Nucleus accumbens (tissue), 56 donors: ENCODE results near the gene ZC3H11A.
"Not testable (repeated sequence)": the region's sequence is repeated elsewhere in the genome, so short reads cannot be mapped to it uniquely, and the experiment has no call there.

ENCODE experiments used
- DNase-seq, 56 donors: peaks; one replicate each; lab custom pipeline; 2025; lab: John Stamatoyannopoulos, UW

Gene ZC3H11A

GRCh38 chr1:203795441-203796235, at the start of gene ZC3H11A, which contains the start of gene ZBED6:
Gene ZC3H11A, plus strand, starts transcription at chr1:203795623. Its CDS starts 21,448 bp downstream, at chr1:203817071.
Gene ZBED6, plus strand, starts transcription at chr1:203795623. Its CDS starts 1,900 bp downstream, at chr1:203797523.
- DNase-seq: peak; percentile 72 to 100 (median 97)

- no peak for DNase-seq
These were observed 49.1 kb upstream of the ZC3H11A start for GRCh38 chr1:203746281-203746680.

- no peak for DNase-seq
These were observed 44.4 kb upstream of the ZC3H11A start for GRCh38 chr1:203751051-203751450.

- not testable (repeated sequence) for DNase-seq
These were observed 43.6 kb upstream of the ZC3H11A start for GRCh38 chr1:203751618-203752361.

- DNase-seq: no peak
These were observed 41.0 kb upstream of the ZC3H11A start for GRCh38 chr1:203754455-203754864.

GRCh38 chr1:203756036-203756435, 39.4 kb upstream of the ZC3H11A start:
- DNase-seq: no peak

DNA sequence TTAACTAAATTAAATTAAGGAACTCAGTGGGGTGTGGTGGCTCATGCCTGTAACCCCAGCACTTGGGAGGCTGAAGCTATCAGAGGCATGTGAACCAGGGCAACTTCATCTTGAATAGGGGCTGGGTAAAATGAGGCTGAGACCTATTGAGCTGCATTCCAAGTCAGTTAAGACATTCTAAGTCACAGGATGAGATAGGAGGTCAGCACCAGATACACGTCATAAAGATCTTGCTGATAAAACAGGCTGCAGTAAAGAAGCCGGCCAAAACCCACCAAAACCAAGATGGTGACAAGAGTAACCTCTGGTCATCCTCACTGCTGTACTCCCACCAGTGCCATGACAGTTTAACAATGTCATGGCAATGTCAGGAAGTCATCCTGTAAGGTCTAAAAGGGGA, 36.7 kb upstream of the ZC3H11A start:
- DNase-seq: not testable (repeated sequence)

DNA sequence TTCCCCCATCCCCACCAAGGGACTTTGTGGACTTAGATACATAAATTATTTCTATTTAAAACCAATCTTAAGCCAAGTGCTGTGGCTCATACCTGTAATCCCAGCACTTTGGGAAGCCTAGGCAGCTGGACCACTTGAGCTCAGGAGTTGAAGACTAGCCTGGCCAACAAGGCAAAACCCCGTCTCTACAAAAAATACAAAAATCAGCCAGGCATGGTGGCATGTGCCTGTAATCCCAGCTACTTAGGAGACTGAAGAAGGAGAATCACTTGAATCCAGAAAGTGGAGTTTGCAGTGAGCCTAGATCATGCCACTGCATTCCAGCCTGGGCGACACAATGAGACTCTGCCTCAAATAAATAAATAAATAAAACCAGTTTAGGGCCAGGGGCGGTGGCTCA, 34.9 kb upstream of the ZC3H11A start:
- no peak for DNase-seq

GRCh38 chr1:203761958-203762357, 33.5 kb upstream of the ZC3H11A start:
- not testable (repeated sequence) for DNase-seq

- no peak for DNase-seq
These were observed 31.9 kb upstream of the ZC3H11A start for GRCh38 chr1:203763505-203763904.

DNA sequence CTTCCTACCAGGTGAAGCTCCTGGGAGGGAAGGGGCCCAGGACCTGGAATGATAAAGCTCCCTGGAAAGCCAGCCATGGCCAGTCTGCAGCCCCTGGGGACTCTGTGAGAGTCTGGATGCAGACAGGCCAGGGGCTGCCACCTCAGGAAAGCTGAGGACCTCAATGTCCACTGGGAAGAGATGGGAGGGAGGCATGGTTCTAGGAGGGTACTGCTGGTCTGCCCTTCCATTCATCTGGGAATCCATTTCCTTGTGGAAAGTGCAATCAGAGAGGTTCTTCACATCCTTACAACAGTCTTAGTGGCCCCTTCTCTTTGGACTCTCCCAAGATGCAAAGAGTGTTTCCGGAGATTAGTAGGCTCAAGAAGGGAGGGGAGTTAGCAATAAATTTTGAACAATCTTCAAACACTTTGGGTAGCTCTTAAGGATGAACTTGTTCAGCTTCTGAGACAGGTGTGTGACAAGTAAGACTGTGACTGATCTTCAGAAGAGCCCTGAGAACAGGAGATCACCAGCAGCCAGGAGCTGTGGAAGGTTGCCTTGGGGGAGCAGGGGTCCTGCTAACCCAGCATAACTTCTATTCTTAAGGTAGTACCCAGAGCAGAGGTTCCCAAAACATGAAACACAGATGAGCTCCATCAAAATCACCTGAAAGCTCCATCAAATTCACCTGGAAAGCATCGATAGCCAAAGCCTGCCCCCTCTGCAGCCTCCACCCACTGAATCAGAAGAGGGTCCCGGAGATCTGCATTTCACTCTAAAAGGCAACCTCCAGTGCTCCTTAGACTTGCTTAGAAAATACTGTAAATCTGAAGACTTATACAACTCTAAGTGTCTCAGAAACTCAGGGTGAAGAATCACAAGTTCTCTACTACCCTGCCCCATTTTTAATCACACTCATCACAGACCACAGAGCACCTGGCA, 31.1 kb upstream of the ZC3H11A start:
- no peak for DNase-seq

- no peak for DNase-seq
These were observed 30.2 kb upstream of the ZC3H11A start, which contains the start of gene LAX1 for GRCh38 chr1:203765029-203765837. Gene LAX1, plus strand, starts transcription at chr1:203765183. Its CDS starts 383 bp downstream, at chr1:203765566.

DNA sequence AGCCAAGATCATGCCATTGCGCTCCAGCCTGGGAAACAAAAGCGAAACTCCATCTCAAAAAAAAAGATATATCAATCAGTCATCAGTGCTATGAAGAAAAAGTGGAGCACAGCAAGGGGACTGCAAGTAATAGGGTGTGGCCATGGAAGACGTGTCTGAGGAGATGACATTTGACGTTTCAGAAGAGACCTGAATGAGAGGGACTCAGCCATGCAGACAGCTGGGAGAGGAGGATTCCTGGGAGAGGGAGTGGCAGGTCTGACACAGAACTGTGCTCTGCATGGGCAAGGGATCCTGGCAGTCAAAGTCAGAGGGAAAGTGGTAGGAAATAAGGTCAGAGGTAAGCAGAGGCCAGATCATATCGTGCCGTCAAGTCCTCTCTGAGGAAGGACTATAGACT, 27.2 kb upstream of the ZC3H11A start:
- DNase-seq: no peak

- DNase-seq: peak in 19 of 56 donors; percentile 2 to 53 (median 13)
These were observed 25.7 kb upstream of the ZC3H11A start for GRCh38 chr1:203769505-203770343.

GRCh38 chr1:203771901-203772301, 23.5 kb upstream of the ZC3H11A start:
- no peak for DNase-seq

DNA sequence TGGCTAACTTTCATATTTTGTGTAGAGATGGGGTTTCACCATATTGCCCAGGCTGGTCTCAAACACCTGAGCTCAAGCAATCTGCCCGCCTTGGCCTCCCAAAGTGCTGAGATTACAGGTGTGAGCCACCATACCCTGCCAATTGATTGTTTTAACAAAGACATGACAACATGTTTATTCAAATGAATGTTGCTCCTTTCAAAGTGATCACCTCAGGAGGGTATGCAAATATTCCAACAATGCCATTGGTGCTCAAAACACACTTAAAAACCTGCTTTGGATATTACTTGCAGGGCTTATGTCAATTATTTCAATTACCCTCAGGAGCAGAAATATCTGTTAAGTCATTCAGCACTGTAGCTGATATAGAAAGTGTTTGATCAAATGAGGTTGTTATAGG, 22.6 kb upstream of the ZC3H11A start:
- no peak for DNase-seq

GRCh38 chr1:203776636-203777035, 18.8 kb upstream of the ZC3H11A start:
- peak in 35 of 56 donors; percentile 5 to 57 (median 25) for DNase-seq

DNA sequence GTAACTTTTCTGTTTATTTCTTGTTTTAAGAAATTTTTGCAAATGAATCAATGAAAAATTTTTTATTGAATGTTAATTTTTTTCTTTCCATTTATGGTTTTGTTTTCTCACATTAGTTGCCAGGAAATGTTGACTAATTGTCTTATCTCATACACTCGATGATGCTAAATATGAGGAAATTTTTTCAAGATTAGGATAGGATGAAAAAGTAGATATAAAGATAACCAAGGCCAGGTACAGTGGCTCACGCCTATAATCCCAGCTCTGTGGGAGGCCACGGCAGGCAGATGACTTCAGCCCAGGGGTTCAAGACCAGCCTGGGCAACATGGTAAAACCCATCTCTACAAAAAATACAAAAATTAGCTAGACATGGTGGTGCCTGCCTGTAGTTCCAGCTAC, 17.8 kb upstream of the ZC3H11A start:
- no peak for DNase-seq

DNA sequence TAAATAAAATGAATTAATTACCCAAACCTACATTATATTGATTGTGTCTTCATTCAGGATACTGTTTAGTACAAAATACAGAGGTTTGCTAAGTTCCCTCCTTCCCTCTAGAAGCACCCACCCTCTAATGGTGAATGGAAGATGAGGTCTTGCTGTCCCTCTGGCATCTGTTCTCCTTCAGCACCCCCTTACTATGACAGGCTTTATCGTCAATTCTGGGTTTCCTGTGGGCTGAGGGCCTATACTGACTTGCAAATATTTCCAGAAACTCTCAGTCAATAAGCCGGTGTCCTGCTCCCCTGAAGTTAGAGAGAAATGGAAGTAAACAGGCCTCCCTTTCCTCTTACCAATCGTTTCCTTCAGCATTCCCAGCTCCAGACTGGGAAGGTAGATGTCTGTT, 17.3 kb upstream of the ZC3H11A start:
- DNase-seq: no peak
